ENCODE results near the gene DNASE1L1.

The DNASE1L1 gene

GRCh38 chrX:154439841-154440240, 30.8 kb upstream of the DNASE1L1 start:
- peaks cover 1% of the 10 kb centered on the region for H3K36me3 ChIP-seq (ENCODE audit: control insufficient read depth, insufficient read depth, low read length)
- H3K4me3 ChIP-seq (replicated peaks; ENCODE audit: low read depth, low read length): no peak overlapping the region
- H3K27me3 ChIP-seq (replicated peaks; ENCODE audit: control insufficient read depth, insufficient read depth, low read length): no peaks in the 10 kb centered on the region
- no peak for DNase-seq (ENCODE audit: extremely low read depth, insufficient read length)
- no peak for TF ChIP-seq CTCF (IDR thresholded peaks at IDR 0.05; ENCODE audit: insufficient read depth, low read length, poor library complexity, severe bottlenecking)

DNA sequence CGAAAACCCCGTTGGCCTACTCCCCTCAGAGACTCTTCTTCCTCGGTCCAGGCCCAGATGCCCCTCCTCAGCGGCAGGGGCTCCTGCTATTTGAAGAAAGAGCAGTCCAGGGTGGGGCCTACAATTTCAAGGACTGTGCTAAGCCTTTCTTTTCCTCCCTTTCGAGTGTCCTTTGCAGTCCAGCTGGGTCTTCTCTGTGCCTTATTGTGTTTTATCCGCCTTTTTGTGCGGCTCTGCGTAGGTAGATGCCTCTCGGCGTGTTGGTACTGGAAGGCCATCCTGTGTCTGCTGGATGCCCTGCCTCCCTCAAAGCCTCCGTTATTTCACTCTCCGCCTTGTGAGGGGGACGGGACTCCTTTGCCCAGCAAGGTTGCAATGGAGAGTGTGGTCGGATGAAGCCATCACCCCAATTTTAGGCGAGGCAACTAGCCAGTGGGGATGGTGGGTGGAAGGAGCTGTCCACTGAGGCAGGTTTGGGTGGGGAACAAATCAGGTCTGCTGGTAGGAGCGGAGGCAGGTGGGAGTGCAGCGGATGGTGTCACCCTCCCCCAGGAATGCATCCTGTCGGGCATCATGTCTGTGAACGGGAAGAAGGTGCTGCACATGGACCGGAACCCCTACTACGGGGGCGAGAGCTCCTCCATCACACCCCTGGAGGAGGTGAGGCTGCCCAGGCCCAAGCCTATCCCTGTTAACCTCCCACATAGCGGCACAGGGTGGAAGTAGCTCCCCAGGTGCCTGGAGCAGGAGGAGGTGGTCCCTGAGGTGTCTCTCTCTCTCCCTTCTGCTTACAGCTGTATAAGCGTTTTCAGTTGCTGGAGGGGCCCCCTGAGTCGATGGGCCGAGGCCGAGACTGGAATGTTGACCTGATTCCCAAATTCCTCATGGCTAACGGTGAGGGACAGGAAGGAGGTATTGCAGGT, 29.2 kb upstream of the DNASE1L1 start:
- TF ChIP-seq CTCF (IDR thresholded peaks at IDR 0.05; ENCODE audit: insufficient read depth, low read length, poor library complexity, severe bottlenecking): no peak
- Histone ChIP-seq H3K36me3 (ENCODE audit: control insufficient read depth, insufficient read depth, low read length) (peaks cover 1% of the 10 kb centered on the region), H3K4me3 (replicated peaks; ENCODE audit: low read depth, low read length) (peak overlapping the region; percentile 81), H3K27me3 (replicated peaks; ENCODE audit: control insufficient read depth, insufficient read depth, low read length) (no peaks in the 10 kb centered on the region)
- DNase-seq (ENCODE audit: extremely low read depth, insufficient read length): no peak

GRCh38 chrX:154436983-154437752, 28.1 kb upstream of the DNASE1L1 start, which contains the start of gene GDI1:
Gene GDI1, plus strand, starts transcription at chrX:154437154. Its CDS starts 101 bp downstream, at chrX:154437255.
- Histone ChIP-seq H3K27me3 (replicated peaks; ENCODE audit: control insufficient read depth, insufficient read depth, low read length) (no peaks in the 10 kb centered on the region), H3K36me3 (ENCODE audit: control insufficient read depth, insufficient read depth, low read length) (peaks cover 6% of the 10 kb centered on the region), H3K4me3 (replicated peaks; ENCODE audit: low read depth, low read length) (peak within 1 kb of the TSS; percentile 81)
- peak; percentile 75 for DNase-seq (ENCODE audit: extremely low read depth, insufficient read length)
- TF ChIP-seq CTCF (IDR thresholded peaks at IDR 0.05; ENCODE audit: insufficient read depth, low read length, poor library complexity, severe bottlenecking): no peak

GRCh38 chrX:154436374-154436982, 27.4 kb upstream of the DNASE1L1 start:
- H3K4me3 ChIP-seq (replicated peaks; ENCODE audit: low read depth, low read length): peak overlapping the region; percentile 81
- no peak for TF ChIP-seq CTCF (IDR thresholded peaks at IDR 0.05; ENCODE audit: insufficient read depth, low read length, poor library complexity, severe bottlenecking)
- H3K27me3 ChIP-seq (replicated peaks; ENCODE audit: control insufficient read depth, insufficient read depth, low read length): no peaks in the 10 kb centered on the region
- H3K36me3 ChIP-seq (ENCODE audit: control insufficient read depth, insufficient read depth, low read length): peaks cover 6% of the 10 kb centered on the region
- peak; percentile 65 for DNase-seq (ENCODE audit: extremely low read depth, insufficient read length)

DNA sequence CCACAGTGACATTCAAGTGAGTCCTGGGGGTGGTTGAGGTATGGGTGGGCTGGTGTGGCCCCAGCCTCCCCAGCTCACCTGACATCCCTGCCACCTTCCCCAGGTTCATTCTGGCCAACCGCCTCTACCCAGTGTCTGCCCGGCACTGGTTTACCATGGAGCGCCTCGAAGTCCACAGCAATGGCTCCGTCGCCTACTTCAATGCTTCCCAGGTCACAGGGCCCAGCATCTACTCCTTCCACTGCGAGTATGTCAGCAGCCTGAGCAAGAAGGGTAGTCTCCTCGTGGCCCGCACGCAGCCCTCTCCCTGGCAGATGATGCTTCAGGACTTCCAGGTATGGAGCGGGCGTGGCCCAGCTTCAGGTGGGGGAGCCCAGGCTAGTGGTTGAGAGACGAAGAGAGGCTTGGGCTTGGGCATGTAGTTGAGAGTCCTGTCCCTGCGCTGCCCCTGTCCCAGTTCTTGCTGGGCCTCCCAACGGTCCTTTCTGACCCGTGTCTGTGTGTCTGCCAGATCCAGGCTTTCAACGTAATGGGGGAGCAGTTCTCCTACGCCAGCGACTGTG, 26.2 kb upstream of the DNASE1L1 start:
- no peak for DNase-seq (ENCODE audit: extremely low read depth, insufficient read length)
- Histone ChIP-seq H3K4me3 (replicated peaks; ENCODE audit: low read depth, low read length) (no peak overlapping the region), H3K27me3 (replicated peaks; ENCODE audit: control insufficient read depth, insufficient read depth, low read length) (no peaks in the 10 kb centered on the region), H3K36me3 (ENCODE audit: control insufficient read depth, insufficient read depth, low read length) (peaks cover 6% of the 10 kb centered on the region)
- TF ChIP-seq CTCF (IDR thresholded peaks at IDR 0.05; ENCODE audit: insufficient read depth, low read length, poor library complexity, severe bottlenecking): no peak

Data from GM06990 (cell line).